GM12878 (cell line): ENCODE results near the gene CPNE9. TPM values are rescaled to one million over a fixed set of nuclear protein-coding genes. Genes with fewer than 3 reads are reported as not detected.

Experiments used
- ATF7 ChIP-seq: fragments of 450-650 bp; IDR thresholded peaks from 2 replicates; pipeline ENCODE4 v1.6.1; 2016; ENCODE audit warnings: low read depth, mild to moderate bottlenecking
- BACH1 ChIP-seq: fragments of 450-650 bp; IDR thresholded peaks from 2 replicates; pipeline ENCODE4 v1.6.1; 2017; ENCODE audit warnings: mild to moderate bottlenecking, borderline replicate concordance
- BCL3 ChIP-seq: IDR thresholded peaks from 2 replicates; pipeline ENCODE4 v1.6.1; 2011; ENCODE audit warnings: borderline replicate concordance, low read depth, mild to moderate bottlenecking, moderate library complexity, low read length; ENCODE audit not compliant: insufficient read depth, poor library complexity, severe bottlenecking
- FOXK2 ChIP-seq: fragments of 450-650 bp; IDR thresholded peaks from 2 replicates; pipeline ENCODE4 v1.6.1; 2017; ENCODE audit warnings: mild to moderate bottlenecking, moderate library complexity
- MAX ChIP-seq: IDR thresholded peaks from 2 replicates; pipeline ENCODE4 v1.6.1; 2012; ENCODE audit warnings: low read depth, low read length, improper control_type of control experiment
- SIN3A ChIP-seq: IDR thresholded peaks from 2 replicates; pipeline ENCODE4 v1.6.1; 2012; ENCODE audit warnings: low read depth, low read length, improper control_type of control experiment
- SP1 ChIP-seq: IDR thresholded peaks from one replicate; pipeline ENCODE4 v1.6.1; 2011; ENCODE audit warnings: low read depth, low read length
- YY1 ChIP-seq: IDR thresholded peaks from 2 replicates; pipeline ENCODE4 v1.6.1; 2011; ENCODE audit warnings: low read depth, mild to moderate bottlenecking, low read length
- ZBTB40 ChIP-seq: fragments of 450-650 bp; IDR thresholded peaks from 2 replicates; pipeline ENCODE4 v1.6.1; 2016; ENCODE audit warnings: mild to moderate bottlenecking, moderate library complexity, borderline replicate concordance
- polyA plus RNA-seq, 11 experiments: library from polyadenylated mRNA; depleted of rRNA in 4 of 11; unstranded in 6 of 11; stranded (reverse) in 5 of 11; fragments of >200 nt; fragmentation: Nextera tagmentation in 4 of 11; fragmentation: Illumina TruSeq in 1 of 11; extraction: Ambion mirVana in 4 of 11; extraction: Trizol in 1 of 11; gene quantifications; 1 replicate in 1 of 11; 2 replicates in 10 of 11; pipeline versions ENCODE4 v1.2.1 to v1.2.3, GENCODE V29; 2011 to 2016; ENCODE audit warnings: inconsistent platforms in 2 of 11, missing spikeins in 2 of 11, low read depth in 1 of 11
- total RNA-seq, 4 experiments: library from RNA; depleted of rRNA in 3 of 4; stranded (reverse); fragments of >200 nt in 3 of 4; fragmentation: Illumina TruSeq in 1 of 4; extraction: Trizol in 1 of 4; gene quantifications; 2 replicates each; pipeline versions ENCODE4 v1.2.1 to v1.2.3, GENCODE V29; 2013 to 2021
- TF ChIP-seq, protein P1 (sequence below): IDR thresholded peaks from 2 replicates; pipeline ENCODE4 v1.6.1; 2011; ENCODE audit warnings: mild to moderate bottlenecking, low read depth, low read length, moderate library complexity; ENCODE audit not compliant: insufficient replicate concordance
- TF ChIP-seq, protein P2 (sequence below): fragments of 450-650 bp; IDR thresholded peaks from 2 replicates; pipeline ENCODE4 v1.6.1; 2017; ENCODE audit warnings: mild to moderate bottlenecking, low read depth, inconsistent platforms; ENCODE audit not compliant: poor library complexity, severe bottlenecking
- TF ChIP-seq, protein P3 (sequence below): IDR thresholded peaks from 2 replicates; pipeline ENCODE4 v1.6.1; 2012; ENCODE audit warnings: improper control_type of control experiment, low read depth, low read length; ENCODE audit not compliant: insufficient replicate concordance

The CPNE9 gene
- total and polyA plus RNA-seq, 10 of the 15 experiments (the other 5 are each of a cell fraction or from before 2014, with no cell fraction given) = 0.02 to 0.12 (median 0.05) TPM; not detected in 7

DNA sequence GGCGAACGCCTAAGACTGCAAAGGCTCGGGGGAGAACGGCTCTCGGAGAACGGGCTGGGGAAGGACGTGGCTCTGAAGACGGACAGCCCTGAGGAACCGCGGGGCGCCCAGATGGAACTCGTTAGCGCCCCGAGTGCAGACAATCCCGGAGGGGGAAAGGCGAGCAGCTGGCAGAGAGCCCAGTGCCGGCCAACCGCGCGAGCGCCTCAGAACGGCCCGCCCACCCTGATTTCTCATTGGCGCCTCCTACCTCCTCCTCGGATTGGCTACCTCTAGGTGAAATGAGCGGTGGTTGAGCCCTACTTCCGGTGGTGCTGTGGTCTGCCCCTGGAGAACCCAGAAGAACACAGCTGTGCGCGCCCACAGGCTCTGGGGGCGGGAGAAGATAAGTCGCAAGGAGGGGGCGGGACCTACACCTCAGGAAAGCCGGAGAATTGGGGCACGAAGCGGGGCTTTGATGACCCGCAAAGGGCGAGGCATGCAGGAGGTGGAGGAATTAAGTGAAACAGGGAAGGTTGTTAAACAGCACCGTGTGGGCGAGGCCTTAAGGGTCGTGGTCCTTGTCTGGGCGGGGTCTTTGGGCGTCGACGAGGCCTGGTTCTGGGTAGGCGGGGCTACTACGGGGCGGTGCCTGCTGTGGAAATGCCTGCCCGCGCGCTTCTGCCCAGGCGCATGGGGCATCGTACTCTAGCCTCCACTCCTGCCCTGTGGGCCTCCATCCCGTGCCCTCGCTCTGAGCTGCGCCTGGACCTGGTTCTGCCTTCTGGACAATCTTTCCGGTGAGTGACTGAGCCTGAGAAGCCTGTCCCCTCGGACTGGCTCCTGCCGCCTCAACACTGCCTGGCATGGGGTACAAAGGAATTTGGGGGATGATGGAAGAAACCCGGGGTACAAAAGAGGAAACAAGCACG, 46.3 kb downstream of the CPNE9 start, which contains the start of gene OGG1 (continued):
- TF ChIP-seq, protein P1, sequence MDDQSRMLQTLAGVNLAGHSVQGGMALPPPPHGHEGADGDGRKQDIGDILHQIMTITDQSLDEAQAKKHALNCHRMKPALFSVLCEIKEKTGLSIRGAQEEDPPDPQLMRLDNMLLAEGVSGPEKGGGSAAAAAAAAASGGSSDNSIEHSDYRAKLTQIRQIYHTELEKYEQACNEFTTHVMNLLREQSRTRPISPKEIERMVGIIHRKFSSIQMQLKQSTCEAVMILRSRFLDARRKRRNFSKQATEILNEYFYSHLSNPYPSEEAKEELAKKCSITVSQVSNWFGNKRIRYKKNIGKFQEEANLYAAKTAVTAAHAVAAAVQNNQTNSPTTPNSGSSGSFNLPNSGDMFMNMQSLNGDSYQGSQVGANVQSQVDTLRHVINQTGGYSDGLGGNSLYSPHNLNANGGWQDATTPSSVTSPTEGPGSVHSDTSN = peak; percentile 4
- TF ChIP-seq ZBTB40 (peak; percentile 77; the same call in 1 of the 2 replicates), ATF7 (peak; percentile 82), MAX (no peak), BACH1 (no peak), BCL3 (no peak), SIN3A (peak; percentile 72), YY1 (no peak; the same call in 1 of the 2 replicates), FOXK2 (peak; percentile 71), SP1 (peak; percentile 72)
- TF ChIP-seq, protein P2, sequence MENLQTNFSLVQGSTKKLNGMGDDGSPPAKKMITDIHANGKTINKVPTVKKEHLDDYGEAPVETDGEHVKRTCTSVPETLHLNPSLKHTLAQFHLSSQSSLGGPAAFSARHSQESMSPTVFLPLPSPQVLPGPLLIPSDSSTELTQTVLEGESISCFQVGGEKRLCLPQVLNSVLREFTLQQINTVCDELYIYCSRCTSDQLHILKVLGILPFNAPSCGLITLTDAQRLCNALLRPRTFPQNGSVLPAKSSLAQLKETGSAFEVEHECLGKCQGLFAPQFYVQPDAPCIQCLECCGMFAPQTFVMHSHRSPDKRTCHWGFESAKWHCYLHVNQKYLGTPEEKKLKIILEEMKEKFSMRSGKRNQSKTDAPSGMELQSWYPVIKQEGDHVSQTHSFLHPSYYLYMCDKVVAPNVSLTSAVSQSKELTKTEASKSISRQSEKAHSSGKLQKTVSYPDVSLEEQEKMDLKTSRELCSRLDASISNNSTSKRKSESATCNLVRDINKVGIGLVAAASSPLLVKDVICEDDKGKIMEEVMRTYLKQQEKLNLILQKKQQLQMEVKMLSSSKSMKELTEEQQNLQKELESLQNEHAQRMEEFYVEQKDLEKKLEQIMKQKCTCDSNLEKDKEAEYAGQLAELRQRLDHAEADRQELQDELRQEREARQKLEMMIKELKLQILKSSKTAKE = no peak
- TF ChIP-seq, protein P3, sequence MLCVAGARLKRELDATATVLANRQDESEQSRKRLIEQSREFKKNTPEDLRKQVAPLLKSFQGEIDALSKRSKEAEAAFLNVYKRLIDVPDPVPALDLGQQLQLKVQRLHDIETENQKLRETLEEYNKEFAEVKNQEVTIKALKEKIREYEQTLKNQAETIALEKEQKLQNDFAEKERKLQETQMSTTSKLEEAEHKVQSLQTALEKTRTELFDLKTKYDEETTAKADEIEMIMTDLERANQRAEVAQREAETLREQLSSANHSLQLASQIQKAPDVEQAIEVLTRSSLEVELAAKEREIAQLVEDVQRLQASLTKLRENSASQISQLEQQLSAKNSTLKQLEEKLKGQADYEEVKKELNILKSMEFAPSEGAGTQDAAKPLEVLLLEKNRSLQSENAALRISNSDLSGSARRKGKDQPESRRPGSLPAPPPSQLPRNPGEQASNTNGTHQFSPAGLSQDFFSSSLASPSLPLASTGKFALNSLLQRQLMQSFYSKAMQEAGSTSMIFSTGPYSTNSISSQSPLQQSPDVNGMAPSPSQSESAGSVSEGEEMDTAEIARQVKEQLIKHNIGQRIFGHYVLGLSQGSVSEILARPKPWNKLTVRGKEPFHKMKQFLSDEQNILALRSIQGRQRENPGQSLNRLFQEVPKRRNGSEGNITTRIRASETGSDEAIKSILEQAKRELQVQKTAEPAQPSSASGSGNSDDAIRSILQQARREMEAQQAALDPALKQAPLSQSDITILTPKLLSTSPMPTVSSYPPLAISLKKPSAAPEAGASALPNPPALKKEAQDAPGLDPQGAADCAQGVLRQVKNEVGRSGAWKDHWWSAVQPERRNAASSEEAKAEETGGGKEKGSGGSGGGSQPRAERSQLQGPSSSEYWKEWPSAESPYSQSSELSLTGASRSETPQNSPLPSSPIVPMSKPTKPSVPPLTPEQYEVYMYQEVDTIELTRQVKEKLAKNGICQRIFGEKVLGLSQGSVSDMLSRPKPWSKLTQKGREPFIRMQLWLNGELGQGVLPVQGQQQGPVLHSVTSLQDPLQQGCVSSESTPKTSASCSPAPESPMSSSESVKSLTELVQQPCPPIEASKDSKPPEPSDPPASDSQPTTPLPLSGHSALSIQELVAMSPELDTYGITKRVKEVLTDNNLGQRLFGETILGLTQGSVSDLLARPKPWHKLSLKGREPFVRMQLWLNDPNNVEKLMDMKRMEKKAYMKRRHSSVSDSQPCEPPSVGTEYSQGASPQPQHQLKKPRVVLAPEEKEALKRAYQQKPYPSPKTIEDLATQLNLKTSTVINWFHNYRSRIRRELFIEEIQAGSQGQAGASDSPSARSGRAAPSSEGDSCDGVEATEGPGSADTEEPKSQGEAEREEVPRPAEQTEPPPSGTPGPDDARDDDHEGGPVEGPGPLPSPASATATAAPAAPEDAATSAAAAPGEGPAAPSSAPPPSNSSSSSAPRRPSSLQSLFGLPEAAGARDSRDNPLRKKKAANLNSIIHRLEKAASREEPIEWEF = peak; percentile 25
